Activated CD8-positive, alpha-beta T cell treated with anti-CD3 and anti-CD28 coated beads for 36 hours (primary cell): ENCODE results near the gene STAC3. TPM values are rescaled to one million over a fixed set of nuclear protein-coding genes. Genes with fewer than 3 reads are reported as not detected.

ENCODE experiments used
- ATAC-seq: fragments of 200-7000 bp; cut with Tn5 transposase; one replicate; pipeline ENCODE4 v1.10.0; 2021; ENCODE audit warnings: mild to moderate bottlenecking, moderate library complexity
- CTCF ChIA-PET: fragments of 350-600 bp; sonication (Branson Sonifier 250); formaldehyde crosslinking; loops from one replicate; lab custom pipeline; 2021; ENCODE audit warnings: antibody characterized with exemption; lab: Charles Lee
- POLR2A ChIA-PET: fragments of 350-600 bp; sonication (Branson Sonifier 250); formaldehyde crosslinking; loops from one replicate; lab custom pipeline; 2021; ENCODE audit warnings: antibody characterized with exemption; lab: Charles Lee
- DNase-seq: peaks from one replicate; pipeline ENCODE4 v3.0.0-alpha.2; 2020
- H3K27ac Mint-ChIP-seq: one replicate; pipeline ENCODE4 v1.8.0; 2021; ENCODE audit warnings: mild to moderate bottlenecking, mixed read lengths
- H3K27me3 Mint-ChIP-seq: one replicate; pipeline ENCODE4 v1.8.0; 2021; ENCODE audit warnings: mixed read lengths
- H3K36me3 Mint-ChIP-seq: one replicate; pipeline ENCODE4 v1.8.0; 2021; ENCODE audit warnings: low read depth, mixed read lengths
- H3K4me1 Mint-ChIP-seq: one replicate; pipeline ENCODE4 v1.8.0; 2021; ENCODE audit warnings: low read depth, mixed read lengths
- H3K4me3 Mint-ChIP-seq: one replicate; pipeline ENCODE4 v1.8.0; 2021; ENCODE audit warnings: mild to moderate bottlenecking, moderate library complexity, mixed read lengths
- H3K9me3 Mint-ChIP-seq: one replicate; pipeline ENCODE4 v1.8.0; 2021; ENCODE audit warnings: mixed read lengths
- CTCF ChIP-seq: fragments of 200-600 bp; IDR thresholded peaks from one replicate; pipeline ENCODE4 v1.8.0; 2022; ENCODE audit warnings: antibody characterized with exemption, mild to moderate bottlenecking
- intact Hi-C: fragments of 100-400 bp; cut with micrococcal nuclease; formaldehyde crosslinking; loops from one replicate; pipeline ENCODE4 v1.10.0; 2022
- total RNA-seq, 2 experiments: library from RNA; stranded (reverse); gene quantifications; one replicate each; pipeline ENCODE4 v1.2.3, GENCODE V29; 2021

STAC3 gene
- total RNA-seq, 2 experiments from 2014 or later, result 1.7 to 2.1 TPM

GRCh38 chr12:57204454-57204853 is 46.5 kb downstream of the STAC3 start:
- CTCF ChIA-PET, result no interaction called here
- DNase-seq (no peak), ATAC-seq (no peak)
- intact Hi-C loops, result no loop called here
- no peak overlapping the region for H3K27ac Mint-ChIP-seq
- POLR2A ChIA-PET, result no interaction called here
- no peaks in the 10 kb centered on the region for H3K36me3 Mint-ChIP-seq
- no peak for TF ChIP-seq CTCF
- no peaks in the 10 kb centered on the region for H3K27me3 Mint-ChIP-seq
- H3K4me3 Mint-ChIP-seq, result no peak overlapping the region
- H3K4me1 Mint-ChIP-seq, result no peaks in the 10 kb centered on the region
- H3K9me3 Mint-ChIP-seq, result no peaks in the 10 kb centered on the region

GRCh38 chr12:57203791-57204190 is 47.2 kb downstream of the STAC3 start:
- H3K4me3 Mint-ChIP-seq, result no peak overlapping the region
- TF ChIP-seq CTCF, result no peak
- ATAC-seq (no peak), DNase-seq (no peak)
- H3K36me3 Mint-ChIP-seq, result no peaks in the 10 kb centered on the region
- no peaks in the 10 kb centered on the region for H3K9me3 Mint-ChIP-seq
- ChIA-PET CTCF (no interaction called here), POLR2A (no interaction called here)
- no peaks in the 10 kb centered on the region for H3K27me3 Mint-ChIP-seq
- H3K27ac Mint-ChIP-seq, result no peak overlapping the region
- intact Hi-C loops, result no loop called here
- H3K4me1 Mint-ChIP-seq, result no peaks in the 10 kb centered on the region

- DNase-seq (no peak), ATAC-seq (no peak)
- POLR2A ChIA-PET, result no interaction called here
- CTCF ChIA-PET, result no interaction called here
- H3K36me3 Mint-ChIP-seq, result no peaks in the 10 kb centered on the region
- no peaks in the 10 kb centered on the region for H3K27me3 Mint-ChIP-seq
- no peak for TF ChIP-seq CTCF
- intact Hi-C loops, result no loop called here
- H3K27ac Mint-ChIP-seq, result no peak overlapping the region
- no peak overlapping the region for H3K4me3 Mint-ChIP-seq
- no peaks in the 10 kb centered on the region for H3K9me3 Mint-ChIP-seq
- no peaks in the 10 kb centered on the region for H3K4me1 Mint-ChIP-seq
Observed at GRCh38 chr12:57203201-57203600, 47.8 kb downstream of the STAC3 start.

- H3K4me3 Mint-ChIP-seq, result no peak overlapping the region
- POLR2A ChIA-PET, result no interaction called here
Observed at GRCh38 chr12:57202321-57202720, 48.7 kb downstream of the STAC3 start.

GRCh38 chr12:57201631-57202030 is 49.4 kb downstream of the STAC3 start:
- Mint-ChIP-seq H3K27ac (no peak overlapping the region), H3K4me1 (no peaks in the 10 kb centered on the region)
- no peak for ATAC-seq

More at GRCh38 chr12:57202321-57202720, 48.7 kb downstream of the STAC3 start:
- no peaks in the 10 kb centered on the region for H3K9me3 Mint-ChIP-seq
- intact Hi-C loops, result no loop called here
- H3K36me3 Mint-ChIP-seq, result no peaks in the 10 kb centered on the region
- no peaks in the 10 kb centered on the region for H3K4me1 Mint-ChIP-seq
- no peaks in the 10 kb centered on the region for H3K27me3 Mint-ChIP-seq
- no peak for TF ChIP-seq CTCF
- ATAC-seq (no peak), DNase-seq (no peak)
- no peak overlapping the region for H3K27ac Mint-ChIP-seq
- CTCF ChIA-PET, result interaction anchor here (1.1 kb wide), 1 partner anchor 20 kb away, joined by 3 read pairs; no protein-coding TSS in a partner anchor

More at GRCh38 chr12:57201631-57202030, 49.4 kb downstream of the STAC3 start:
- DNase-seq, result no peak
- no peaks in the 10 kb centered on the region for H3K36me3 Mint-ChIP-seq
- no peaks in the 10 kb centered on the region for H3K27me3 Mint-ChIP-seq
- intact Hi-C loops, result no loop called here
- no peaks in the 10 kb centered on the region for H3K9me3 Mint-ChIP-seq
- TF ChIP-seq CTCF, result no peak
- ChIA-PET CTCF (interaction anchor here (1.1 kb wide), 1 partner anchor 20 kb away, joined by 3 read pairs; no protein-coding TSS in a partner anchor), POLR2A (no interaction called here)
- no peak overlapping the region for H3K4me3 Mint-ChIP-seq
